Measurements from ENCODE around the gene MEIOC. TPM values are rescaled to one million over a fixed set of nuclear protein-coding genes. Genes with fewer than 3 reads are reported as not detected.
A peak's percentile ranks its signal among the peaks of the same experiment; 100 is the strongest.
"Not testable (repeated sequence)": the region's sequence is repeated elsewhere in the genome, so short reads cannot be mapped to it uniquely, and the experiment has no call there.

MEIOC gene
- total and polyA plus RNA-seq, 7 donors = 0.01 to 0.04 (median 0.03) TPM; not detected in 4

DNA sequence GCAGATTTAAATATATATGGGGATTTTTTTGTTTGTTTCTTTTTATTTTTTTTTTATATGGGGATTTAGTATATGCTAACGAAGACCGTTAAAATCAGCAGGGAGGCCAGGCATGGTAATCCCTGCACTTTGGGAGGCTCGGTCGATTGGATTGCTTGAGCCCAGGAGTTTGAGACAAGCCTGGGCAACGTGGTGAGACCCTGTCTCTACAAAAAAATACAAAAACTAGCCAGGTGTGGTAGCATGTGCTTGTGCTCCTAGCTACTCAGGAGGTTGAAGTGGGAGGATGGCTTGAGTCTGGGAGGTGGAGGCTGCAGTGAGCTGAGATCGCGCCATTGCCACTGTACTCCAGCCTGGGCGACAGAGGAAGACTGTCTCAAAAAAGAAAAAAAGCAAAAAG lies 22.3 kb upstream of the MEIOC start:
- TF ChIP-seq, protein P1, sequence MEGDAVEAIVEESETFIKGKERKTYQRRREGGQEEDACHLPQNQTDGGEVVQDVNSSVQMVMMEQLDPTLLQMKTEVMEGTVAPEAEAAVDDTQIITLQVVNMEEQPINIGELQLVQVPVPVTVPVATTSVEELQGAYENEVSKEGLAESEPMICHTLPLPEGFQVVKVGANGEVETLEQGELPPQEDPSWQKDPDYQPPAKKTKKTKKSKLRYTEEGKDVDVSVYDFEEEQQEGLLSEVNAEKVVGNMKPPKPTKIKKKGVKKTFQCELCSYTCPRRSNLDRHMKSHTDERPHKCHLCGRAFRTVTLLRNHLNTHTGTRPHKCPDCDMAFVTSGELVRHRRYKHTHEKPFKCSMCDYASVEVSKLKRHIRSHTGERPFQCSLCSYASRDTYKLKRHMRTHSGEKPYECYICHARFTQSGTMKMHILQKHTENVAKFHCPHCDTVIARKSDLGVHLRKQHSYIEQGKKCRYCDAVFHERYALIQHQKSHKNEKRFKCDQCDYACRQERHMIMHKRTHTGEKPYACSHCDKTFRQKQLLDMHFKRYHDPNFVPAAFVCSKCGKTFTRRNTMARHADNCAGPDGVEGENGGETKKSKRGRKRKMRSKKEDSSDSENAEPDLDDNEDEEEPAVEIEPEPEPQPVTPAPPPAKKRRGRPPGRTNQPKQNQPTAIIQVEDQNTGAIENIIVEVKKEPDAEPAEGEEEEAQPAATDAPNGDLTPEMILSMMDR (IDR thresholded peaks at IDR 0.05) = no peak
- Histone ChIP-seq H3K9me3 (no peaks in the 10 kb centered on the region), H3K4me1 (no peaks in the 10 kb centered on the region), H3K4me3 (no peak overlapping the region), H3K36me3 (ENCODE audit: insufficient read depth in 1 of 2, low read depth in 1 of 2) (no peaks in the 10 kb centered on the region), H3K27ac (no peak overlapping the region), H3K27me3 (ENCODE audit: insufficient read depth in 3 of 3, low read length in 2 of 3) (peaks cover 0 to 5% (median 0%) of the 10 kb centered on the region in 3 donors)
- intact Hi-C loops (cut with DNase I) = loop anchor here in 1 of 2 donors (2.0 kb wide), 1 partner anchor 103 kb away; no protein-coding TSS in a partner anchor
- ATAC-seq = no peak
- DNase-seq = no peak
- WGBS, 3 donors = 67 to 77% (median 73%) methylated on average over 8 of the region's 8 CpGs

DNA sequence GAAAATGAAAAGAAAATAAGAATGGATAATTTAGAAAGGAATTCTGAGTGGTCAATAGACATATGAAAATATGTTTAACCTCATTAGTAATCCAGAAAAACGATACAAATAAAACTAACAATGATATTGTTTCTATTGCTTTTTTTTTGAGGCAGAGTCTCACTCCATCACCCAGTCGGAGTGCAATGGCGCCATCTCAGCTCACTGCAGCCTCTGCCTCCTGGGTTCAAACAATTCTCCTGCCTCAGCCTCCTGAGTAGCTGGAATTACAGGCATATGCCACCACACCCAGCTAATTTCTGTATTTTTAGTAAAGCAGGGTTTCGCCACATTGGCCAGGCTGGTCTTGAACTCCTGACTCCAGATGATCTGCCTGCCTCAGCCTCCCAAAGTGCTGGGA lies 21.9 kb upstream of the MEIOC start:
- not testable (repeated sequence) for DNase-seq; ATAC-seq; H3K36me3 ChIP-seq (ENCODE audit: insufficient read depth in 1 of 2, low read depth in 1 of 2); H3K9me3 ChIP-seq; H3K4me3 ChIP-seq; H3K27me3 ChIP-seq (ENCODE audit: insufficient read depth in 3 of 3, low read length in 2 of 3); H3K4me1 ChIP-seq; H3K27ac ChIP-seq
- WGBS, 3 donors = 61 to 74% (median 68%) methylated on average over 4 of the region's 4 CpGs
- intact Hi-C loops (cut with DNase I) = loop anchor here in 1 of 2 donors (2.0 kb wide), 1 partner anchor 104 kb away; no protein-coding TSS in a partner anchor

- Histone ChIP-seq H3K4me3 (no peak overlapping the region), H3K27ac (no peak overlapping the region), H3K36me3 (ENCODE audit: insufficient read depth in 1 of 2, low read depth in 1 of 2) (no peaks in the 10 kb centered on the region), H3K4me1 (no peaks in the 10 kb centered on the region), H3K27me3 (ENCODE audit: insufficient read depth in 3 of 3, low read length in 2 of 3) (peaks cover 0 to 4% (median 0%) of the 10 kb centered on the region in 3 donors), H3K9me3 (no peaks in the 10 kb centered on the region)
- intact Hi-C loops (cut with DNase I) = loop anchor here in 1 of 2 donors (2.0 kb wide), 1 partner anchor 104 kb away; no protein-coding TSS in a partner anchor
- DNase-seq = no peak
- ATAC-seq = peak in 1 of 4 donors; percentile 42
- TF ChIP-seq, protein P1 (IDR thresholded peaks at IDR 0.05) = peak; percentile 40
- WGBS, 3 donors = 45 to 57% (median 50%) methylated on average over 1 of the region's 1 CpG
Observed at GRCh38 chr17:44636562-44636961, 19.7 kb upstream of the MEIOC start.

- 74 to 90% (median 84%) methylated on average over 1 of the region's 1 CpG for WGBS, 3 donors
- H3K27me3 ChIP-seq (ENCODE audit: insufficient read depth in 3 of 3, low read length in 2 of 3) = peaks cover 0 to 6% (median 0%) of the 10 kb centered on the region in 3 donors
- no peaks in the 10 kb centered on the region for H3K36me3 ChIP-seq (ENCODE audit: insufficient read depth in 1 of 2, low read depth in 1 of 2)
- DNase-seq (no peak), ATAC-seq (no peak)
- no peaks in the 10 kb centered on the region for H3K9me3 ChIP-seq
- intact Hi-C loops (cut with DNase I) = loop anchor here in 1 of 2 donors (2.0 kb wide), 1 partner anchor 104 kb away; no protein-coding TSS in a partner anchor
- no peak overlapping the region for H3K4me3 ChIP-seq
- H3K4me1 ChIP-seq = no peaks in the 10 kb centered on the region
- H3K27ac ChIP-seq = no peak overlapping the region
- TF ChIP-seq, protein P1 (IDR thresholded peaks at IDR 0.05) = no peak
Observed at GRCh38 chr17:44637066-44637465, 19.2 kb upstream of the MEIOC start.

- Histone ChIP-seq H3K27me3 (ENCODE audit: insufficient read depth in 3 of 3, low read length in 2 of 3) (peaks cover 0 to 20% (median 0%) of the 10 kb centered on the region in 3 donors), H3K4me1 (no peaks in the 10 kb centered on the region), H3K27ac (no peak overlapping the region), H3K36me3 (ENCODE audit: insufficient read depth in 1 of 2, low read depth in 1 of 2) (no peaks in the 10 kb centered on the region), H3K9me3 (no peaks in the 10 kb centered on the region), H3K4me3 (no peak overlapping the region)
- DNase-seq = no peak
- TF ChIP-seq, protein P1 (IDR thresholded peaks at IDR 0.05) = no peak
- no peak for ATAC-seq
- WGBS, 3 donors = 19 to 20% (median 20%) methylated on average over 7 of the region's 7 CpGs
- intact Hi-C loops (cut with DNase I) = no loop called here
Observed at GRCh38 chr17:44642834-44643233, 13.4 kb upstream of the MEIOC start.

Data from psoas muscle (tissue), 8 donors.